Inferior parietal cortex (tissue), 1 donor: ENCODE measurements around the gene FEZF1.
A peak's percentile ranks its signal among the peaks of the same experiment; 100 is the strongest.

Experiments used
- DNase-seq: peaks from one replicate; pipeline ENCODE4 v3.0.0-alpha.2; 2016; ENCODE audit errors: extremely low spot score

FEZF1 gene

DNA sequence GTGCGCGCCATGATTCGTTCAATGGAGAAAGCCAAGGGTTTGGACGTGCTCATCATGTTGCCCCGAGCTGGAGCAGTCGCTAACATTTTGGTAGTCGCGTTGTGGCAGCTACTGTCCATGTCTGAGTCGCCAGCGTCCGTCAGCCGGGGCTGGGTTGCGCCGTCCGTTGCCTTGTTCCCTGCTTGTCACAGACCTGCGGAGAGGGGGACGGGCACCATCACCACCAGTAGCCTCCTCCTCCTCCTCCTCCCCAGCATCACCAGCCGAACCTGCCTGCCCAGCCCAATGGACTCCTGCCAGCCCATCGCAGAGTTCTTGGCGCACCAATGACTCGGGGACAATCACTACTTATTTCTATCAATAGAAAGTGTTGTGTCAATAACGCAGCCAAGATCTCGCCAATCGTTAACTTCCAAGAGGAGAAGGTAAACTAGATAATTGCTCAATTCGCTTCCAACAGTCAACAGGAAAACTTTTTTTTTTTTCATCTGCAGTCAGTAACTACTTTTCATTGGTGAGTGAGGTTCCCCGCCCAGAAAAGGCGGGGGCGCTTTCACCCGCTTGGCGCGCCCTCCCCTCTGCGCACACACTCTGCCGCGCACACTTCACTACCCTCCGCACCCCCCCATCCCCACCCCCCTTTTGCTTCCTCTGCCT, at the start of gene FEZF1:
Gene FEZF1, minus strand, starts transcription at position 432 of the 657 bp plus-strand sequence. Its CDS starts 313 bp downstream, at position 119.
- no peak for DNase-seq

DNA sequence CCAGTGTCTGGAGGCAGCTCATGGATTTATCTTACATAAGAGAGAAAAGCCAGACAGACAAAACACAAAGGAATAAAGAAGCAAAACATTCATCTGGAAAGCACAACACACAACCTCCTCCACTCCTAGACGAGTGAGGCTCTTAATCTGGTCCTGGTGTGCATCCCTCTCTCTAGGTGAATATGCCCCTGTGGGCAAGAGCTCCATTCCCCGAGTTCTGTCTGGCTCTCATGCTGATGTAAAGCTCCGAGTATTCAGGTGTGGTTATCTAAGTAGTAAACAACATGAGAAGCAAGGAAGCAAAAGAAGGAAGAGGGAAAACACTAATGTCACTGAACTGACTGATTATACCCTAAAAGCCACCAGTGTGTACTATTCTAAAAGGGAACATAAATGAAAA, 47.9 kb upstream of the FEZF1 start:
- DNase-seq, result peak; percentile 13

DNA sequence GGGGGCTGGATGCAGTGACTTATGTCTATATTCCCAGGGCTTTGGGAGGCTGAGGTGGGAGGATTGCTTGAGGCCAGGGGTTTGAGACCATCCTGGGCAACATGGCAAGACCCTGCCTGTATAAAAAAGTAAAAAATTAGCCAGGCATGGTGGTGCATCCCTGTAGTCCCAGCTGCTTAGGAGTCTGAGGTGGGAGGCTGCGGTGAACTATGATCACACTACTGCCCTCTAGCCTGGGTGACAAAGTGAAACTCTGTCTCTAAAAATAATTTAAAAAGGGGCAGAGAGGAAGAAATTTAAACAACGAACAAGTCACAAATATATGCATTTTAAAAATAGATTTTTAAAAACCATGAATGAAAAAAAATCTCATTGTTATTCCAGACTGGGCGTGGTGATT, 46.2 kb upstream of the FEZF1 start:
- no peak for DNase-seq

DNA sequence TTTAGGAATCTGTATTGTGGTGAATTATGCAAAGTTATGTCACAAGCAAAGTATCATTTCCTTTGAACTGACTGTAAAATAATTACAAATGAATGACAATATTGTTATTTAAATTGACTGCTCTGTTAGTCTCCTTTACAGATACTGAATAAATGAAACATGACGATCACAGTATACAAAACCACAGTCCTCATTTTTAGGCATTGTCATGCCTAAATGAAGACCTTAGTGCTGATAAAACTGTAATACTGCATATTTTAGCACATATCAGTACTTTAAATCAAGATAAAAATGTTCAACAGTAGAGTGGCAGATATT, 39.7 kb upstream of the FEZF1 start:
- no peak for DNase-seq

DNA sequence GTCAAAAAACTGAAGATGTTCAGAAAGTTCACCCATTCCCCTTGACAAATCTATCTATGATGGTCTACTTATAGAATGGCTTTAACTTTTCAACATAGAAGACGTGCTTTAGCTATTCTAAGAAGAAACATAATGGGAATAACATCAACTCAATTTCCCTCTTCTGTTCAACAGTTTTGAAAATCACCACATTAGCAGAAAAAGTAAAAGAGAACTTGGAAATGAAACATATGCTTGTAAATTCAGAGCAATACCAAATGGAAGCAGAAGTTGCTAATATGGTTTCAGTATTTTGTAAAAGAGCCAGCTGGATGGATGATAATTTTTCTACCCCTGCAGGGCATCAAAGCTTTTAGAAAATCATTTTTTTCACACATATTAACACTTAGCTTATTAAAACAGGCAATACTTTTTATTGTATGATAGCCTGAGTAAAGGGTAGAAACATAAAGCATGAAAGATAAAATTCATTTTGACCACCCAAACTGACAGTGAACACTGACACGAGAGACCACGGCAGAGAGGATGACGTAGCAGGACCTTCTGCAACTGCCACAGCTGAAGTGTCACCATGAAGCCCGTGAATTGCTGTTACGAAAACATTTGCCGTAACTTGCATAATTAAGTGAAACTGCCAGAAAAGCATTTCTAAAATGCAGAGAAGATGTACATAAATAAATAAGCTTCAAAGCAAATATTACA, 39.2 kb upstream of the FEZF1 start:
- no peak for DNase-seq

GRCh38 chr7:122340427-122340826, 35.9 kb upstream of the FEZF1 start:
- DNase-seq, result no peak

- no peak for DNase-seq
Measured at GRCh38 chr7:122339145-122339904, 34.8 kb upstream of the FEZF1 start.

DNA sequence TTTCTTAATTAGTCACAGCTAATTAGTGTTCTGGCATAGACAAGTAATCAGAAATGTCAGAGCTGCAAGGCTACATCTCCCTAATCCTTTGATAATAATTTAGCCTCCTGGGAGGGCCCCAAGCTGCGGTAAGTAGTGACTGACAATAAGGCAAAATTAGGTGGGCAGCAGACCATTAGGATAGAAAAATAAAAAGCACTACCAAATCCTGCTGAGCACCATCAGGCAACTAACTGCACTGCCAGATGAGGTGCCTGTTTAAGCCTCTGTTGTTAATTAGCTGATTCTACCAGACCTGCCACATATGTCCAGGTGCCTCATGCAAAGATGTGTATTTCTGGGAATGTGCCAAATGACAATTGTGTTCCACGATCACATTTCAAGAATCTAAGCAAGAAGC, 32.5 kb upstream of the FEZF1 start:
- no peak for DNase-seq

- no peak for DNase-seq
Measured at GRCh38 chr7:122329145-122329802, 24.7 kb upstream of the FEZF1 start.

GRCh38 chr7:122327969-122328368, 23.4 kb upstream of the FEZF1 start:
- DNase-seq, result no peak

- no peak for DNase-seq
Measured at GRCh38 chr7:122316467-122317388, 12.2 kb upstream of the FEZF1 start.

DNA sequence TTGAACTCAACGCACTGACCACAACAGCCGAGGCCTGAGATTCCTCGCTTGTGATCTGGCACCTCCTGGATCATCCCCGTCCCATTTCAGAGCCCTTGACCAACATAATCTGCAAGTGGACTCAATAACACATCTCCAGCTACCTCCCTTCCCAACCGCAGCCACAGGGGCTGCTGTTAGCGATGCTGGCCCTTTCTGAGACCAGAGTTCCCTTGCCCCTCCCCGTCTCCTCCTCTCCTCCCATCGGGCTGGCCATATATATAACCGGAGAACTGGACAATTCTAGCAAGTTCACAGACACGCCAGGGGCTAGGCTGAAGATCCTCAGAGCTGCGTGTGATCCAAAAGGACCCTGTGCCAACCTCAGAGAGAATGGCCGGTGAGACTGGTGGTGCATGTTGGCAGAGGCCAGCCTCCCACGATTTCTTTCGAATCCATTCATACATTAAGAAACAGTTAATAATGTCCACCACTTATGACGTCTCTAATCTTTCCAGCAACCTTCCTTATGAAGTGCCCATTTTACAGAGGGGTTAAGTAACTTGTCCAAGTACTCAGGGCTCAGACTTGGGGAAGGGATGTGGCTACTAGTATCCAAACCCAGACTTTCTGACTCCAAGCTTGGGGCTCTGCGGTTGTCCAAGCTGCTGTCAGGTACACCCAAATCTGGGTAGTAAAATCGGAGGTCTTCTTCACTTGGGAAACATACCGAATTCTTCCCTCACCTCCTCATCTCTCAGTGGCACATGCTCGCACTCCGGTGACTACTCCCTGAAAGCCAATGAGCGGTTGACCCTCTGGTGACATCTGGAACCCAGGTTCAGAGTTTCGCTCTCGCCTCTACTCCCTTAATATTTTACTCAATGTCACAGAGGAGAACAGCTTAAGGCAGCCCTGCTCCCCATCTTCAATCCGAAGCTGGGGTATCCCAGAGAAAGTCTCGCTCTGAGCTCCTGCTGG, 11.2 kb upstream of the FEZF1 start:
- DNase-seq, result no peak

DNA sequence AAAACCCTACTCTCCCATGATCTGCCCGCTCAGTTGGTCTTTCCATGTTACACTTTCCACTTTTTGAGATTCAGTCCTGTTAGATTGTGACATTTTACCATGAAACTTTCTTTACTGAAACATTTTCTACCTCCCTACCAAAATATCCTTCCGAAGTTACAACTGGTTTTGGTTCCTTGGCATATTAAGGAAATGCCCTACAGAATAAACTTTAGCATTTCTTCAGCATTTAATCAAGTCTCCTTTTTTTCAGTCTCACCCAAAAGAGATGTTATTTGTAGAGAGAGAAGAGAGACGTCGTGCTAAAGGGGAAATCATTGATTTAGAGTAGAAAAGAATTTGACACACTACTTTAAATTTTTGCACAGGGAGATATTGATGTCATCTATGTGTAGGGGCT, 9.7 kb upstream of the FEZF1 start:
- no peak for DNase-seq

- DNase-seq, result no peak
Measured at GRCh38 chr7:122312789-122313188, 8.2 kb upstream of the FEZF1 start.

GRCh38 chr7:122311734-122312450, 7.3 kb upstream of the FEZF1 start:
- DNase-seq, result no peak

GRCh38 chr7:122311050-122311700, 6.6 kb upstream of the FEZF1 start:
- DNase-seq, result no peak

DNA sequence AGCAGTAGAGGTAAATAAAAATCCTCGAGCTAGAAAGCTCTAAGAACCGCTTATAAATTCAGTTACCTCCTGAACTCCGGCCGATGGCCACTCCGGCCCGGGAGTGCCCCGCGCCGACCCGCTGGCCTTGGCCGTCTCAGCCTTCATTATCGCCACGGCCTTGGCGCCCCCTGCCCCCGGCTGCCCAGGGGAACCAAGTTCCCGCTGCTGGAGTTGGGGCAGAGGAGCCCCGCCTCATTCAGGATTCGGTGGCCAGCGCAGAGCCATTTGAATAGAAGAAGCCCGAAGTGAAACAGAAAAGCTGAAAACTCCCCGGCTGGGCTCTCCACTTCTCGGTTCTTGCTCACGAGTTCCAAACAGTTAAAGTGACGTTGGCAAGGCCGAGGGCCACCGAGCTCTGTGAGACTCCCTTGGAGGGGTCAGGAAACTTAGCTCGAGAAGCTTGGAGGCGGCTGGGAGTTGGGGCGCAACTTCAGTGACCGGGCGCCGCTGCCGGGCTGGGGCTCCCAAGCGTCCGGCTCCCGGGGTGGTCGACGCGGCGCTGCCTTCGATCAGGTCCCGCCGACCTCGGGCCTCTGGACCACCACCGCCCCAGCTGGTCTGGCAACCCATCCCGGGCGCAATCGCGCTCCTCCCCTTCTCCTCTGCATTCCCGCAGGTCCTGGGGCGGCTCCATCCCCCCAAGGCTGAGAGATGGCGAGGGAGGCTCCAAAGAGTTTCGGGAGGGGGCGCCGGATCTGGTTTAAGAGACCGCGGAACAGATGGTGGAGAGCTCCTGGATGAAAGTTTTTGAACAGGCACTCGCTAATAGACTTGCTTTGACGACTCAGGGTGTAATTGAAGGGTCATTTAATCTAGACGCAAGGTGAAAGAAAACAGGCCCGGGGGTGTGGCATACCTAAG, 5.8 kb upstream of the FEZF1 start:
- DNase-seq, result no peak

DNA sequence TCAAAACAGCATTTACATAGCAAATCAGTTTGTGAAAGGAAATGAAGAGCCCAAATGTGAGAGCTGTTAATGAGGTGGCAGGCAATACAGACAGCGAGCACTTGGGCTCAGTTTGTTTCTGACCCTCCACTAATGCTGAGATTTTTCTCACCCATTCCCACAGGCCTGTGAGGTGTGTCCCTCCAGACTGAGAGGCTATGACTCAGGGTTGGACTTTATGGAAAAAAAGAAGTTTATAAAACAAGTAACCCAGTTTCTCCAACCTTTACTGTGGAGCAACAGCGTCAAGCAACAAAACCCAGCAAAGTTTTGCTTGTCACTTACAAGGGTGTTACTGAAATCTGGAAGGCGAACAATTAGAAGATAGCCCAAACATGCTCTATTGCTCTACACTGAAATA, 4.9 kb upstream of the FEZF1 start:
- no peak for DNase-seq
